Stimulated activated naive CD4-positive, alpha-beta T cell treated with Interleukin-2 at 50 U/mL for 16 hours (primary cell): ENCODE measurements around the gene DGUOK.

Experiments used
- DNase-seq: peaks from one replicate; lab custom pipeline; 2025; lab: John Stamatoyannopoulos, UW

Gene DGUOK

GRCh38 chr2:73998451-73998850, 71.8 kb downstream of the DGUOK start:
- DNase-seq = peak; percentile 11

DNA sequence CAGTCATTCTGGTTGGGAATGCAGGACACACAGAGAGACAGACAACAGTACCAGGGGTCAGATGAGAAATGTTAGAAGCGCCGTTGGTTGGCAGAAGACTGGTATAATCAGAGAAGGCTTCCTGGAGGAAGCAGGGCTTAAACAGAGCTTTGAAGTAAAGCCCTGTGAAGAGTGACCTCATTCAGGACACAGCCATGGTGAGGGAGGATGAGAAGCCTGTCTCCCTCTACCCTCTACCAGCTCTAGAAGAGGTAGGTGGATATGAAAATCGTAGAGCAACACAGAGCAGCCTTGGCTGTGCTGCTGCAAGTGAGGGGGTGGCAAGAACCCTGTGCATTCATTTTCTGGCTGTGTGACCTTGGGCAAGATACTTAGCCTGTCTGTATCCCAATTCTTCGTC, 72.3 kb downstream of the DGUOK start:
- no peak for DNase-seq

- DNase-seq = no peak
These were observed 73.4 kb downstream of the DGUOK start for GRCh38 chr2:73999881-74000597.

DNA sequence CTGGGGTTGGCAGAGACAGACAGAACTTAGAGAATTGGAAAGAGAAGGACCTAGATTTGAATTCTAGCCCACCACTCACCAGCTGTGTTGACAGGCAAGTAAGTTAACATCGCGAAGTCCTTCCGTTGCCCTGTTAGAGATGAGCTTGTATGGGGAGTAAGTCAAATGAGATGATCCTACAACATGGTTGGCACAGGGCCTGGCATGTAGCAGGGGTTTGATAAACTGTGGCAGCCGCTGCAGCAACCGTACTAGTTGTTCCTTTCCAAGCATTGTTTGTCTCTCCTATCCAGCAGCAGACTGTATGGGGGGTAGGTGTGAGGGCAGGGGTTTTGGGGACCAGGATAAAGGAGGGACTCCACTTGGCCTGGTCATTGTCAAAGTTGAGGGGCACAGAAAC, 74.0 kb downstream of the DGUOK start:
- no peak for DNase-seq

DNA sequence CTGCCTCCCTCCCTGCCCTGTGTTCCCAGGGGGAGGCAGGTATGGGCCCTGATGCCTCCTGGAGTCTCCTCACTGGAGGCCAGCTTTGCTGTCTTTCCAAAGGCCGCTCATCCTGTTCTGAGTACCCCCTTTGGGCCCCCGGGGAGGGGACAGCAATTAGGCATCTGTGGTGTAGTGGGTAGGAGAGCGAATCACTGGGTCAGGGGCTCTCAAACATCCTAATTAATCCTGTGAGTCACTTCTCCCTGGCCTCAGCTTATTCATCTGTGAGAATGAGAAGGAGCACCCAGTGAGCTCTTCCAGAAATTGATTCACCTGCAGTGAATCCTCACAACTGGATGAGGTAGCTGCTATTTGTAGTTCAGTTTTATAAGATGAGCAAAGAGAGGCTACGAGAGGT, 74.4 kb downstream of the DGUOK start:
- no peak for DNase-seq

DNA sequence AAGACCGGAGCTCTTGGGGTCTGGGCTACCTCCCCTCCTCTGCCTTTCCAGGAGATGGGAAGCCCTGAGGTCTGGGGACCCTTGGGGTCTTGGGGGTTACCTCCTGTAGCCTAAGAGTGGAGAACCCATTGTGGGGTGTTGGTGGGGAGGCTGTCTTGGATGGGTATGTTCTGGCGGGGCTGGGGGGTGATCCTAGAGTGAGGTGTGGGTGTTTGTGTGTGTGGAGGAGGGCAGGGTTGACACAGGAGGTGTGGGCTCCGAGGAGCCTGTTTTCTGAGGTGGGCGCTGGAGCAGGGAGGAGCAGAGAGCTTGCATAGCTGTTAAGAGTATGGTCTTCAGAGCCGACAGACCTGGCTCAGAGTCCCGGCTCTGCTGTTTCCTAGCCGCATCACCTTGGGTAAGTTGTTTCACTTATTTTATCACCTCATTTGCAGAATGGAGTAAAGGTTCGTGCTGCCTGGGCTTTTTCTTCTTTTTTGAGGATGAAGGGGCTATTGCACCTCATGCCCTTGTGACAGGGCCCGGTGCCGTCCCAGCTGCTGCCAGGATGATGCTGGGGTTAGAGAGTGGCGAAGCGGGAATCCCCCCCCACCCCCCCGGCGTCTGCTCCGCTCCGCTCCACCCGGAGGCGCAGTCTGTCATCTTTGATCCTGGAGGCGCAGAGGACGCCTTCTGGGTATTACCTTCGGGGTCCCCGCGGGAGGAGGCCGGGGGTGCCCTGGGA, 75.3 kb downstream of the DGUOK start:
- peak; percentile 77 for DNase-seq

- DNase-seq = peak; percentile 77
These were observed 76.1 kb downstream of the DGUOK start for GRCh38 chr2:74002505-74003421.

DNA sequence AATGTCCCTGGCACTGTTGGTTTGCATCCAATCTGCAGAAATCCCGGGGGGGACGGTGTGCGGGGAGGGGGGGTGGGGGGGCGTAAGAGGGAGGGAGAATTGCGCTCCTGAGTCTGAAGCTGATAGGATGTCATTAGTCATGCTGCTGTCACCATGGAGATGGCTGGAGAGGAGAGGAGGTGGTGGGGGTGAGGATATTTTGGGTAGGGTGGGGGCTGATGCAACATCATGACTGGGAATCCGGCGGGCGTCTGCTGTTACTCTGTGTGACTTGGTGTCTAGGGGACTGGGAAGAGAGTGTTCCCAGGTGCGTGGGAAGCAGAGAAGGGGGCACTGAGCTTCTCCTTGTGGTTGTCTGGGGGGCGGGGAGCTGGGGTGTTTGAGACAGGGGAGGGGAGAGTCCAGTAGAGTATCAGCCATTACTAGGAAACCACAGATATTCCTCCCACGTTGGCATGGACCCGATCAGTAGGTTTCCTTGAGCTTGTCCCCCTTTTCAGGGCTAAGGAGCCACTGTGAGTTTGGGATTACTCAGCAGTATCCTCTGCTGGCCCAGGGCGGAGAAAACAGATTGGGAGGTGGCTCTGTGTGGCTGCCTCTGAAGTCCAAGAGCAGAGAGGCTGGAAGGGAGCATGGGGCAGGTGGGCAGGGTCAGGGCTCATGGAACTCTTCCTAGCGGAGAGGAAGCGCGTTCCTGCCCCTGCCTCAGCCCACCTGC, 77.0 kb downstream of the DGUOK start:
- DNase-seq = no peak

DNA sequence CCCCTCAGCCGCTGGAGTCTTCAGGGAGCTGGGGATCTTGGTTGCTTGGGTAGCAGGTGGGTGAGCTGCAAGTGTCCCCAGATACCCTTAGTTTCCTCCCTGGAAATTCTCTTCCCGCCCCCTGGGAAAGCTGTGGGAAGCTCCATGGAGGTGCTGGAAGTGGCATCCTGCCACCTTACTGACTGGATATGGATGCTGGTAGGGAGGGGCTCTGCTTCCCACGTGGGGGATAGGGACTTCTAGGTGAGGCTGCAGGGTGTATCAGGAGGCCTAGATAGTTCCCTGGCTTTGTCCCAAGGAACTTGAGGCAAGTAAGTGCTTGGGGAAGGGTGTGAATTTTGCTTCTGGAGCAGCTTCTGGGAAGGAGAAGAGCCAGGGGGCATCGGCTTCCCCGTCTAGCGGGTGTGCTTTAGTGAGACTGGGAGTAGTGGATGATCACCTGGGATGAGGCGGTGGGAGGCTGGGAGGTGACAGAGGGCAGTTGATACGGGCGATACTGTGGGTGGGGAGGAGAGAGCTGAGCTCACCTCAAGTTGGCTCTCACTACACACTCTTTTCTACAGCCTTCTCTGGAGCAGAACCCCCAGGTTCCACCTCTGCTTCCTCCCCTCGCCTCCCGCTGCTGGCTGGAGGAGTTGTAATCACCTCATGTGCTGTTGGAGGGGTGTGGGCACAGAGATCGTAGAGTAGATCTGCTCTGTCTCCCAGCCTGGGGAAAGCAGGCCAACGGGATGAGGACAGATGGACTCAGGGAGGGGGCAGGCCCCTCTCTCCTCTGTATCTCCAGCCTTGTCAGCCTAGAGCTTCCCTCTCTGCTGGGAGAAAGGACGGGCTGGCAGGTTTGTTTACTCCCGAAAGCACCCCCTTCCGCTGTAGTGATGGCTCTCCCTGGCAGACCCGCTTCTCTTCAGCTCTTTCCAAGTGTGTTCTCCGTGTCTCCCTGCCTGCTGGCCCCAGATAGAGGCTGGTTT, 77.8 kb downstream of the DGUOK start:
- no peak for DNase-seq

- no peak for DNase-seq
These were observed 79.1 kb downstream of the DGUOK start for GRCh38 chr2:74005786-74006185.

DNA sequence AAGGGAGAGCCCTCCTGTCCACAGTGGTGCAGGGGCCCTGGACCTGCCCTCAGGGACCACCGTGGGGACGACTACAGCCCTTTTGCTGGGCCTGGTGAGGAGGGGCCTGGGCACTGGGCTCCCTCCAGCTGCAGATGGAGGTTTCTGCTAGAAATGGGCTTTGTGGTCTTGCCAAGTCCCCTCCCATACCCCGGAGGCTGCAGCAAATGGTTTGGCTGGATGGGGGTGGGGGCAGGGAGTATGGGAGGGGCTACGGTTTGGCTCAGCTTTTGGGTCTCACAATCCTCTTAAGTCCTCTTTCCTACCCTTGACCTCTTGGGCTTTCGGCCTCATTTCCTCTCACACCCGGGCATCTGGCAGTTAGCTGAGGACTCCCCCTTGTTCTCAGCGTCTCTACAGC, 79.8 kb downstream of the DGUOK start:
- DNase-seq = no peak

- no peak for DNase-seq
These were observed 80.4 kb downstream of the DGUOK start for GRCh38 chr2:74007121-74007520.

DNA sequence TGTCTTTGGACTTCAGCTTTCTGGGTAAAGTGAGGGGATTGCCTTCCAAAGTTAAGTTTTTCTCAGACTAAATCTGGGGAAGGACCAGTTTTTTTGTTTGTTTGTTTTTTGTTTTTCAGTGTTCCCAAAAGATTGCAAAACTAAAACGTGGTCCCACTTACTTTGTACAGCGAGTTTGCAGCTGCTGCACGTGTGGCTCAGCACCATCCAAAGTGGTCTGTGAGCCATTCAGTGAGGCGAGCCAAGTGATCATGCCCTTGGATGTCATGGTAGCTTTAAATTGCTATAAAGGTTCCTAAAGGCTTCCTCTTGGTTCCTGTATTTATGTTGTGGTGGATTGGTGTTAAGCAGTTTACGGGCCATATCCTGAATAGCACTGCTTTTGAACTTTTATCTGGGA, 81.0 kb downstream of the DGUOK start:
- DNase-seq = no peak
